GM23338 (cell line): Measurements from ENCODE around the gene MT1H. TPM values are rescaled to one million over a fixed set of nuclear protein-coding genes. Genes with fewer than 3 reads are reported as not detected.

Experiments
- ATAC-seq: fragments of 200-7000 bp; cut with Tn5 transposase; 3 replicates; pipeline ENCODE4 v1.9.1; 2020
- DNase-seq: peaks from one replicate; pipeline ENCODE4 v3.0.0-alpha.2; 2015; ENCODE audit warnings: low spot score
- H2AFZ ChIP-seq: fragments of 200-600 bp; sonication (generic); 2 replicates; pipeline ENCODE4 v1.8.0; 2016; ENCODE audit warnings: antibody characterized with exemption, mild to moderate bottlenecking, moderate library complexity
- H3F3A ChIP-seq: fragments of 200-600 bp; sonication (generic); replicated peaks from 2 replicates; pipeline ENCODE4 v1.8.0; 2017; ENCODE audit warnings: antibody characterized with exemption, mixed run types, low read depth
- H3K27ac ChIP-seq: fragments of 200-600 bp; sonication (generic); 2 replicates; pipeline ENCODE4 v1.6.1; 2016; ENCODE audit warnings: low read depth
- H3K27me3 ChIP-seq: fragments of 200-600 bp; sonication (generic); 2 replicates; pipeline ENCODE4 v1.8.0; 2016; ENCODE audit warnings: mild to moderate bottlenecking, mixed run types, moderate library complexity; ENCODE audit not compliant: insufficient read depth
- H3K36me3 ChIP-seq: fragments of 200-600 bp; sonication (generic); 2 replicates; pipeline ENCODE4 v1.8.0; 2016; ENCODE audit warnings: mild to moderate bottlenecking; ENCODE audit not compliant: insufficient read depth
- H3K4me1 ChIP-seq: fragments of 200-600 bp; sonication (generic); 2 replicates; pipeline ENCODE4 v1.8.0; 2016; ENCODE audit warnings: mild to moderate bottlenecking, moderate library complexity; ENCODE audit not compliant: insufficient read depth
- H3K4me2 ChIP-seq: fragments of 200-600 bp; sonication (generic); 2 replicates; pipeline ENCODE4 v1.7.1; 2017; ENCODE audit warnings: mixed run types
- H3K4me3 ChIP-seq: fragments of 200-600 bp; sonication (generic); 2 replicates; pipeline ENCODE4 v1.6.1; 2016; ENCODE audit warnings: mixed run types
- H3K79me2 ChIP-seq: fragments of 200-600 bp; sonication (generic); replicated peaks from 2 replicates; pipeline ENCODE4 v1.8.0; 2017; ENCODE audit warnings: mild to moderate bottlenecking; ENCODE audit not compliant: insufficient read depth
- H3K9me2 ChIP-seq: fragments of 200-600 bp; sonication (generic); 2 replicates; pipeline ENCODE4 v1.8.0; 2017; ENCODE audit not compliant: insufficient read depth
- H4K20me1 ChIP-seq: fragments of 200-600 bp; sonication (generic); replicated peaks from 2 replicates; pipeline ENCODE4 v1.8.0; 2017; ENCODE audit warnings: mild to moderate bottlenecking; ENCODE audit not compliant: insufficient read depth
- H3K27ac Mint-ChIP-seq: 2 replicates; pipeline ENCODE4 v1.8.0; 2020; ENCODE audit warnings: inconsistent platforms, mild to moderate bottlenecking, moderate library complexity, mixed read lengths
- H3K27me3 Mint-ChIP-seq: 3 replicates; pipeline ENCODE4 v1.8.0; 2022; ENCODE audit warnings: low read depth, mild to moderate bottlenecking, moderate library complexity, mixed read lengths, inconsistent platforms; ENCODE audit not compliant: insufficient read depth, poor library complexity
- H3K36me3 Mint-ChIP-seq: 3 replicates; pipeline ENCODE4 v1.8.0; 2021; ENCODE audit warnings: low read depth, mild to moderate bottlenecking, inconsistent platforms, moderate library complexity, mixed read lengths
- H3K4me1 Mint-ChIP-seq: 3 replicates; pipeline ENCODE4 v1.8.0; 2020; ENCODE audit warnings: mild to moderate bottlenecking, inconsistent platforms, mixed read lengths
- H3K4me3 Mint-ChIP-seq: 3 replicates; pipeline ENCODE4 v1.8.0; 2021; ENCODE audit warnings: moderate library complexity, mild to moderate bottlenecking, inconsistent platforms, mixed read lengths
- H3K9me3 Mint-ChIP-seq: 3 replicates; pipeline ENCODE4 v1.8.0; 2020; ENCODE audit warnings: moderate library complexity, mild to moderate bottlenecking, inconsistent platforms, mixed read lengths
- EZH2 ChIP-seq: fragments of 200-600 bp; sonication (generic); IDR thresholded peaks from one replicate; pipeline ENCODE4 v1.8.0; 2017; ENCODE audit warnings: antibody characterized with exemption, mild to moderate bottlenecking, low read depth; ENCODE audit not compliant: unreplicated experiment
- EZH2phosphoT487 ChIP-seq: fragments of 200-600 bp; sonication (generic); IDR thresholded peaks from one replicate; pipeline ENCODE4 v1.8.1; 2018; ENCODE audit warnings: antibody characterized with exemption; ENCODE audit not compliant: unreplicated experiment
- JUNB ChIP-seq: IDR thresholded peaks from one replicate; pipeline ENCODE4 v1.6.1; 2016; ENCODE audit warnings: antibody characterized with exemption; ENCODE audit not compliant: unreplicated experiment
- ZNF331 ChIP-seq: fragments of 250-450 bp; sonication (Bioruptor Pico); IDR thresholded peaks from 2 replicates; pipeline ENCODE4 v1.5.0; 2020; ENCODE audit warnings: low read depth, mild to moderate bottlenecking, moderate library complexity
- long read RNA-seq: library from polyadenylated mRNA; unstranded; transcript quantifications from one replicate; pipeline ENCODE4 v2.0.0, GENCODE V29; 2020; ENCODE audit not compliant: unreplicated experiment
- polyA plus RNA-seq: library from polyadenylated mRNA; unstranded; fragments of >200 nt; fragmentation: Nextera tagmentation; extraction: Ambion mirVana; gene quantifications from 2 replicates; pipeline ENCODE4 v1.2.1, GENCODE V29; 2016
- total RNA-seq: library from RNA; depleted of rRNA; stranded (reverse); fragments of >200 nt; shearing (Covaris generic); gene quantifications from 2 replicates; pipeline ENCODE4 v1.2.3, GENCODE V29; 2014; rRNA removed
- TF ChIP-seq, protein P1 (sequence below), 2 experiments: fragments of 200-600 bp in 1 of 2; sonication (generic) in 1 of 2; conservative IDR thresholded peaks; 2 replicates each; pipeline versions ENCODE4 v1.5.1 to v1.6.1; 2016 to 2017; ENCODE audit warnings: antibody characterized with exemption in 2 of 2, low read depth in 2 of 2, mild to moderate bottlenecking in 2 of 2, moderate library complexity in 1 of 2
- TF ChIP-seq, protein P2 (sequence below): fragments of 250-450 bp; sonication (Bioruptor Pico); IDR thresholded peaks from 2 replicates; pipeline ENCODE4 v1.5.0; 2020; ENCODE audit warnings: mild to moderate bottlenecking, moderate library complexity
- TF ChIP-seq, protein P3 (sequence below): IDR thresholded peaks from 2 replicates; pipeline ENCODE4 v1.6.1; 2016; ENCODE audit warnings: antibody characterized with exemption

MT1H gene
- total RNA-seq, result 52.3 and 54.5 TPM in 2 replicates
- 425 and 442 TPM in 2 replicates for polyA plus RNA-seq
- long read RNA-seq, transcript MT1H-201 (3 exons, 397 nt), result major isoform, 25 of 30 reads
- long read RNA-seq, partial matches to known transcripts, result 1 of 30 reads
- long read RNA-seq, other reads (novel, unspliced or antisense), result 4 of 30 reads

DNA sequence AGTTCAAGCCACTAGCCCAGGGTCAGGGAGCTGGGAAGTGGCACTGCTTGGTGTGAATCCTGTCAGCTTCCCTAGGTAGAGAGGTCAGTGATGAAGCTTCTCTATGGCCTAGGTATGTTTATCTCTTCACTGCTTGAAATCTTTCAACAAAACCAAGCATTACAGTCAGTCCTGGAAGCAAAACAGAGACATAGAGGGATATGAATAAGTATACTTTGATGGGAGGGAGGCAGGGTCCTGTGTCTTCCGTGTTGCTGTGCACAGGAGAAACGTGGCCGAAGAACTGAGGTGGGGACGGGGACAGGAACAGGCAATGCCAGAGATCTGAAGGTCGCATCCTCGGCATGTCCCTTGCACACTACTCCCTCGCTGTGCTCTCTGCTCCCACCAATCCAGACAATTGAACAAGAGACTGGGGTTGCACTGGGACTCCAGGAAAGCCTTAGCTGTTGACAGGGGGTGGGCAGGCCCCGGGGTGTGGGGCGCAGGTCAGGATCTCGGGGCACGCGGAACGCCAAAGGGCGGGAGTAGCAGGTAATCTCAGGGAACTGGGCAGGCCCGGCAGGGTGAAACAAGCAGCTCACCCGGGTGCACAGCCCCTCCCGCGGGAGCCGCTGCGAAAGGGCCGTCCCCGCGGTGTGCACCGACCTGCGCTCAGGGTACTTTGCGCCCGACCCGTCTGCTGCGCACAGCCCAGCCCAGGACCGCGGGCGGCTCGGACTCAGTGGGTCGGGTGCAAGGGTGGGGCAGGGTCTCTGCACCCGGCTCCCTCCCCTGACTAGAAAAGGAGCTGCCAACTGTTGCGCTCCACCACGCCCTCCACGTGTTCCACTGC lies at the start of gene MT1H:
MT1H (plus strand) TSS at position 810 of the 835 bp plus-strand sequence. CDS start 71 bp downstream, outside the sequence.
- H3K27me3 ChIP-seq, result peaks cover 96% of the 10 kb centered on the region
- H3K9me3 Mint-ChIP-seq, result peaks cover 3% of the 10 kb centered on the region; the same call in 1 of the 3 replicates
- H4K20me1 ChIP-seq, result no peaks in the 10 kb centered on the region
- ATAC-seq (peak; percentile 64), DNase-seq (peak; percentile 51)
- no peaks in the 10 kb centered on the region for H3K36me3 ChIP-seq
- no peaks in the 10 kb centered on the region for H3K9me2 ChIP-seq
- H3K4me2 ChIP-seq, result peak within 1 kb of the TSS; percentile 91
- H3K36me3 Mint-ChIP-seq, result peaks cover 36% of the 10 kb centered on the region
- TF ChIP-seq, protein P1, sequence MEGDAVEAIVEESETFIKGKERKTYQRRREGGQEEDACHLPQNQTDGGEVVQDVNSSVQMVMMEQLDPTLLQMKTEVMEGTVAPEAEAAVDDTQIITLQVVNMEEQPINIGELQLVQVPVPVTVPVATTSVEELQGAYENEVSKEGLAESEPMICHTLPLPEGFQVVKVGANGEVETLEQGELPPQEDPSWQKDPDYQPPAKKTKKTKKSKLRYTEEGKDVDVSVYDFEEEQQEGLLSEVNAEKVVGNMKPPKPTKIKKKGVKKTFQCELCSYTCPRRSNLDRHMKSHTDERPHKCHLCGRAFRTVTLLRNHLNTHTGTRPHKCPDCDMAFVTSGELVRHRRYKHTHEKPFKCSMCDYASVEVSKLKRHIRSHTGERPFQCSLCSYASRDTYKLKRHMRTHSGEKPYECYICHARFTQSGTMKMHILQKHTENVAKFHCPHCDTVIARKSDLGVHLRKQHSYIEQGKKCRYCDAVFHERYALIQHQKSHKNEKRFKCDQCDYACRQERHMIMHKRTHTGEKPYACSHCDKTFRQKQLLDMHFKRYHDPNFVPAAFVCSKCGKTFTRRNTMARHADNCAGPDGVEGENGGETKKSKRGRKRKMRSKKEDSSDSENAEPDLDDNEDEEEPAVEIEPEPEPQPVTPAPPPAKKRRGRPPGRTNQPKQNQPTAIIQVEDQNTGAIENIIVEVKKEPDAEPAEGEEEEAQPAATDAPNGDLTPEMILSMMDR (conservative IDR thresholded peaks at IDR 0.05; ENCODE audit: low read depth in 2 of 2), result no peak
- peak; percentile 91 for TF ChIP-seq EZH2
- peak; percentile 41 for TF ChIP-seq EZH2phosphoT487
- peaks cover 93% of the 10 kb centered on the region for H3K27me3 Mint-ChIP-seq
- H3K79me2 ChIP-seq, result no peaks in the 10 kb centered on the region; the same call in 1 of the 2 replicates
- peaks cover 35% of the 10 kb centered on the region for H3K4me1 Mint-ChIP-seq
- peak within 1 kb of the TSS; percentile 83 for H3K4me3 Mint-ChIP-seq
- H3K4me1 ChIP-seq, result peaks cover 47% of the 10 kb centered on the region
- peak within 1 kb of the TSS; percentile 91 for H2AFZ ChIP-seq
- H3K27ac Mint-ChIP-seq, result no peak within 1 kb of the TSS
- no peak within 1 kb of the TSS for H3K27ac ChIP-seq
- peaks cover 12% of the 10 kb centered on the region for H3F3A ChIP-seq
- peak within 1 kb of the TSS; percentile 62 for H3K4me3 ChIP-seq

DNA sequence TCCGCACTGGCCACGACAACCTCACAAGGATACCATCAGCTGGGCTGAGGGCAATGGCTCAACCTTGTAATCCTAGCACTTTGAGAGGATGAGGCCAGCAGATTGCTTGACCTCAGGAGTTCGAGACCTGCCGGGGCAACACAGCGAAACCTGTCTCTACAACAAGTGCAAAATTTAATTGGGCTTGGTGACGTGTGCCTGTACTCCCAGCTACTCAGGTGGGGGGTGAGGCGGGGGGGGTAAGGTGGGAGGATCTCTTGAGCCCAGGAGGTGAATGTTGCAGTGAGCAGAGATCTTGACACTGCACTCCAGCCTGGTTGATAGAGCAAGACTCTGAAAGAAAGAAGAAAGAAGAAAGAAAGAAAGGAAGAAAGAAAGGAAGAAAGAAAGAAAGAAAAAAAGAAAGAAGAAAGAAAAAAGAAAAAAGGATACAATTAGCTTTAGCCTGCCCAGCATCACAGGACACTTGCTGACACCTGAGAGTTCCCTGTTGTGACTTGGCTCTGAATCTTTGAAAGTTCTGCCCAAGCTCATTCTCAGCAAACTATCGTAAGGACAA lies 49.2 kb upstream of the MT1H start:
- H3K27ac Mint-ChIP-seq, result no peak overlapping the region
- Histone ChIP-seq H3K4me1 (peaks cover 55% of the 10 kb centered on the region), H3K27ac (no peak overlapping the region), H3K36me3 (no peaks in the 10 kb centered on the region), H3K79me2 (no peaks in the 10 kb centered on the region), H3K27me3 (peaks cover 100% of the 10 kb centered on the region), H2AFZ (no peak overlapping the region), H3K4me3 (no peak overlapping the region), H3K4me2 (no peak overlapping the region), H4K20me1 (0 out of 2 replicates have a peak, but pooled peaks cover 9% of the 10 kb centered on the region), H3F3A (0 out of 2 replicates have a peak, but pooled peaks cover 6% of the 10 kb centered on the region), H3K9me2 (no peaks in the 10 kb centered on the region; the same call in 1 of the 2 replicates)
- no peak overlapping the region for H3K4me3 Mint-ChIP-seq
- ATAC-seq, result no peak
- H3K36me3 Mint-ChIP-seq, result no peaks in the 10 kb centered on the region
- peaks cover 11% of the 10 kb centered on the region; the same call in 1 of the 3 replicates for H3K9me3 Mint-ChIP-seq
- peaks cover 48% of the 10 kb centered on the region for H3K4me1 Mint-ChIP-seq
- no peak for DNase-seq
- peaks cover 89% of the 10 kb centered on the region for H3K27me3 Mint-ChIP-seq
- TF ChIP-seq, protein P2, sequence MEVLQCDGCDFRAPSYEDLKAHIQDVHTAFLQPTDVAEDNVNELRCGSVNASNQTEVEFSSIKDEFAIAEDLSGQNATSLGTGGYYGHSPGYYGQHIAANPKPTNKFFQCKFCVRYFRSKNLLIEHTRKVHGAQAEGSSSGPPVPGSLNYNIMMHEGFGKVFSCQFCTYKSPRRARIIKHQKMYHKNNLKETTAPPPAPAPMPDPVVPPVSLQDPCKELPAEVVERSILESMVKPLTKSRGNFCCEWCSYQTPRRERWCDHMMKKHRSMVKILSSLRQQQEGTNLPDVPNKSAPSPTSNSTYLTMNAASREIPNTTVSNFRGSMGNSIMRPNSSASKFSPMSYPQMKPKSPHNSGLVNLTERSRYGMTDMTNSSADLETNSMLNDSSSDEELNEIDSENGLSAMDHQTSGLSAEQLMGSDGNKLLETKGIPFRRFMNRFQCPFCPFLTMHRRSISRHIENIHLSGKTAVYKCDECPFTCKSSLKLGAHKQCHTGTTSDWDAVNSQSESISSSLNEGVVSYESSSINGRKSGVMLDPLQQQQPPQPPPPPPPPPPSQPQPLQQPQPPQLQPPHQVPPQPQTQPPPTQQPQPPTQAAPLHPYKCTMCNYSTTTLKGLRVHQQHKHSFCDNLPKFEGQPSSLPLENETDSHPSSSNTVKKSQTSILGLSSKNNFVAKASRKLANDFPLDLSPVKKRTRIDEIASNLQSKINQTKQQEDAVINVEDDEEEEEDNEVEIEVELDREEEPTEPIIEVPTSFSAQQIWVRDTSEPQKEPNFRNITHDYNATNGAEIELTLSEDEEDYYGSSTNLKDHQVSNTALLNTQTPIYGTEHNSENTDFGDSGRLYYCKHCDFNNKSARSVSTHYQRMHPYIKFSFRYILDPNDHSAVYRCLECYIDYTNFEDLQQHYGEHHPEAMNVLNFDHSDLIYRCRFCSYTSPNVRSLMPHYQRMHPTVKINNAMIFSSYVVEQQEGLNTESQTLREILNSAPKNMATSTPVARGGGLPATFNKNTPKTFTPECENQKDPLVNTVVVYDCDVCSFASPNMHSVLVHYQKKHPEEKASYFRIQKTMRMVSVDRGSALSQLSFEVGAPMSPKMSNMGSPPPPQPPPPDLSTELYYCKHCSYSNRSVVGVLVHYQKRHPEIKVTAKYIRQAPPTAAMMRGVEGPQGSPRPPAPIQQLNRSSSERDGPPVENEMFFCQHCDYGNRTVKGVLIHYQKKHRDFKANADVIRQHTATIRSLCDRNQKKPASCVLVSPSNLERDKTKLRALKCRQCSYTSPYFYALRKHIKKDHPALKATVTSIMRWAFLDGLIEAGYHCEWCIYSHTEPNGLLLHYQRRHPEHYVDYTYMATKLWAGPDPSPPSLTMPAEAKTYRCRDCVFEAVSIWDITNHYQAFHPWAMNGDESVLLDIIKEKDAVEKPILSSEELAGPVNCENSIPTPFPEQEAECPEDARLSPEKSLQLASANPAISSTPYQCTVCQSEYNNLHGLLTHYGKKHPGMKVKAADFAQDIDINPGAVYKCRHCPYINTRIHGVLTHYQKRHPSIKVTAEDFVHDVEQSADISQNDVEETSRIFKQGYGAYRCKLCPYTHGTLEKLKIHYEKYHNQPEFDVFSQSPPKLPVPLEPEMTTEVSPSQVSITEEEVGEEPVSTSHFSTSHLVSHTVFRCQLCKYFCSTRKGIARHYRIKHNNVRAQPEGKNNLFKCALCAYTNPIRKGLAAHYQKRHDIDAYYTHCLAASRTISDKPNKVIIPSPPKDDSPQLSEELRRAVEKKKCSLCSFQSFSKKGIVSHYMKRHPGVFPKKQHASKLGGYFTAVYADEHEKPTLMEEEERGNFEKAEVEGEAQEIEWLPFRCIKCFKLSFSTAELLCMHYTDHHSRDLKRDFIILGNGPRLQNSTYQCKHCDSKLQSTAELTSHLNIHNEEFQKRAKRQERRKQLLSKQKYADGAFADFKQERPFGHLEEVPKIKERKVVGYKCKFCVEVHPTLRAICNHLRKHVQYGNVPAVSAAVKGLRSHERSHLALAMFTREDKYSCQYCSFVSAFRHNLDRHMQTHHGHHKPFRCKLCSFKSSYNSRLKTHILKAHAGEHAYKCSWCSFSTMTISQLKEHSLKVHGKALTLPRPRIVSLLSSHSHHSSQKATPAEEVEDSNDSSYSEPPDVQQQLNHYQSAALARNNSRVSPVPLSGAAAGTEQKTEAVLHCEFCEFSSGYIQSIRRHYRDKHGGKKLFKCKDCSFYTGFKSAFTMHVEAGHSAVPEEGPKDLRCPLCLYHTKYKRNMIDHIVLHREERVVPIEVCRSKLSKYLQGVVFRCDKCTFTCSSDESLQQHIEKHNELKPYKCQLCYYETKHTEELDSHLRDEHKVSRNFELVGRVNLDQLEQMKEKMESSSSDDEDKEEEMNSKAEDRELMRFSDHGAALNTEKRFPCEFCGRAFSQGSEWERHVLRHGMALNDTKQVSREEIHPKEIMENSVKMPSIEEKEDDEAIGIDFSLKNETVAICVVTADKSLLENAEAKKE (CRISPR knock-in tag), result no peak
- TF ChIP-seq, protein P3, sequence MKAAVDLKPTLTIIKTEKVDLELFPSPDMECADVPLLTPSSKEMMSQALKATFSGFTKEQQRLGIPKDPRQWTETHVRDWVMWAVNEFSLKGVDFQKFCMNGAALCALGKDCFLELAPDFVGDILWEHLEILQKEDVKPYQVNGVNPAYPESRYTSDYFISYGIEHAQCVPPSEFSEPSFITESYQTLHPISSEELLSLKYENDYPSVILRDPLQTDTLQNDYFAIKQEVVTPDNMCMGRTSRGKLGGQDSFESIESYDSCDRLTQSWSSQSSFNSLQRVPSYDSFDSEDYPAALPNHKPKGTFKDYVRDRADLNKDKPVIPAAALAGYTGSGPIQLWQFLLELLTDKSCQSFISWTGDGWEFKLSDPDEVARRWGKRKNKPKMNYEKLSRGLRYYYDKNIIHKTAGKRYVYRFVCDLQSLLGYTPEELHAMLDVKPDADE, result no peak
- TF ChIP-seq ZNF331 (CRISPR knock-in tag) (no peak), JUNB (no peak)
